Activated CD8-positive, alpha-beta memory T cell treated with anti-CD3 and anti-CD28 coated beads, Interleukin-2, amount 50 U/mL, for 4 hours (primary cell): ENCODE results near the gene EBF3.

Source experiments
- DNase-seq: peaks from one replicate; pipeline ENCODE4 v3.0.0-alpha.2; 2020

Gene EBF3

DNA sequence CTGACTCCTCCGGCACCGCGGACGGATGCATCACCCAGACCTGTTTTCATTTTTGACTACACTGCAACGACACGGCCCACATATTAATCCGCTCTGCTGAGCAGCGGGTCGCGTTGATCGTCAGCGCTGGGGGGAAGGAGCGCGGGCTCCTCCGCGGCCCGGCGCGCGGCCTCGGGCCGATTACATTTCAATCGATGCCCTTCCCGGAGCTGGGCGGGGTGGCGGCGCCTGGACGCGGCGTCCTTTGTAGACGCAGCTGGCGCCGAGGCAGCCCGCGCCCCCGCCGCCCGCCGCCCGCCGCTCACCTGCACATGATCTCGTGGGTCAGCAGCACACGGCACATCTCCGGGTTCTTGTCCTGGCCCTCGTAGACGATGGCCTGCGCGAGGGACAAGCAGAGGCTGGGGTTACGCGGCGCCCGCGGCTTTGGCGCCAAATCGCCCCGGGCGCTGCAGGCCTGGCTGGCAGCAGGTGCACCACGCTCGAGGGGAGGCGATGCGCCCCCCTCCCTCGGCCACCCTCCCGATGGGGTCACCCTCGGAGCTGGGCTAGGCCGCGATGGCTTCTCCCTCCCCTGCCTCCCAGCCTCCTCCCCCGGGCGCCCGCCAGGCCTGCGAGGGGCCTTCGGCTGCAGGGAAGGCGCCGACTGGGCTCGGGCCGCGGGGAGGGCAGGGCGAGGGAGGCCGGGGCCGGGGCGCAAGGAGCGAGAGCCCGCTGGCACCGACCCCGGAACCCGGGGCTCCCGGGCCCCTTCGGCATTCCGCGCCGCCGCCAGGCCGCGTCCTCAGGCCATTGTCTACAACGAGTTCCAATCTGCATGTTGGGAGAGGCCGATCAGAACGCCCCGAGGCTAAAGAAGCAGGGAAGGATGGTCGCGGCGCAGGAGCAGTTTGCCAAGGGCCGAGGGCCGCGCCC, 5.2 kb downstream of the EBF3 start:
- no peak for DNase-seq

DNA sequence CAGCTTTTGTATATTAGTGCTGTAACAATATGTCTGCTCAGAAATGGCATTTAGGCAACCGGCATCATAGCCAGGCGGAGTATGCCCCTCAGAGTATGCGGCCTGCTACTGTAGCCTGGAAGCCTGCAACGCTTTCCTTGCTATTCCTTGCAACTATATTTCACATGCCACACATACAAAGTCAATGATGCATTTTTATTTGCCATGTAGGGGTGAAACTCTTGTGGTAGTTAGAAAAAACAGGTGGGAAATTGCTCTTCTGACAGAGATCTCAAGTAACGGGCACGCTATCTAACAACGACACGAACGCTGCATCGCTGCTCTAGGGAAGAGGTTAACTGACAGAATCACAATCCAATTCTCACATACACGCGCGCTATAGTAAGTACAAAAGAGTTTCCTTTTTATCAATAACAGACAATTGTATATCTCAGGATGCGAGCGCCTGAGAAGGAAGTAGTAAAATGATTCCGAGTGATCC, 5.9 kb downstream of the EBF3 start:
- no peak for DNase-seq

DNA sequence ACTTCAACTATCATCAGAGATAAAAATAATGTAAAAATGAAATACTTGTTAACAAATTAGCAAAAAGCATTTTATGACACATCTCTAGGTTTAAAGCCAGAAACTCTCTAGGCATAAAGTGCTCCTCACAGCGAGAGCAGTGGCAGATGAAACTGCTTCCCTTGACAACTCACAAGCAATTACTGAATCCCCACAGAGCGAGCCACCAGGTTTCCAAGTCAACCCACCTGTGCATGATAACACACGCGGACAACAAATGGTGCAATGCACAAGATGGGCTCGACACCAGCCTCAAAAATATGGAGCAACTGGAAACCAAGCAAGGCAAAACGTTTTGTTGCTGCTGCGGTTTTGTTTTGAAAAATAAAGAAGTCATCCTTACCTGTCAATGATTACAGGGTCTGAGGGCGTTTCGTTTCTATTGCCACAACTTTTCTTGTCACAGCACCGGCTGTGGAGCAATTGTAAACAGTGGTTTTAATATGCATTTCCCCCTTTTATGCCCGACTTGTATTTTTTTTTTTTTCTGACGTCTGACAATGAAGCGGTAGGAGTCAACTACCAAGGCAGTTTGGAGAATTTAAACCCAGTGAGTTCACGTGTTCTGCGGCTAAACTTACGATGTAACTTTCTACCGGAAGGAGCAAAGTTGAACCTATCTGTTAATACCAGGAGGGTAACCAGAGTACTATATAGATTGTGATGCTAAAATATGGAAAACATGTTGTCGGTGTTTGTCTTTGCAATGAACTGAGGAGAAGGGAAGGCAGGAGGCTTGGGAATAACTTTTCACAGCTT, 7.0 kb downstream of the EBF3 start:
- DNase-seq: no peak

DNA sequence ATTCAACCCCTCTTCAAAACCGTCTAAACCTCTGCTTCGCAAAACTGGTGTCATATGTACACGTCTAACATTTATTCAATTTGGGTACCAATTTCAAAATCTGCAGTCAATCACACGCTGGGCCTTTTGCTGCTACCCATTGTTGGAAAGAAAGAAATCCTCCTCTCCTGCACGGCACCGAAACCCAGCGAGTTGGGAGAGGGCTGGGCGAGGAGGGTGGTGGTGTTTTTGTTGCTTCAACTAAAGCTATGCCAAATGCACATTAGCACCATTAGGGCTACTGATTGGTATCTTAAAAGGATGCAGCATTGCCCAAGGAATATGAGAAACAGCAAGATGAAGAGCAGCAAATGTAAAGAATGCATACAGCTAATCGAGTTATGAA, 7.8 kb downstream of the EBF3 start:
- no peak for DNase-seq

DNA sequence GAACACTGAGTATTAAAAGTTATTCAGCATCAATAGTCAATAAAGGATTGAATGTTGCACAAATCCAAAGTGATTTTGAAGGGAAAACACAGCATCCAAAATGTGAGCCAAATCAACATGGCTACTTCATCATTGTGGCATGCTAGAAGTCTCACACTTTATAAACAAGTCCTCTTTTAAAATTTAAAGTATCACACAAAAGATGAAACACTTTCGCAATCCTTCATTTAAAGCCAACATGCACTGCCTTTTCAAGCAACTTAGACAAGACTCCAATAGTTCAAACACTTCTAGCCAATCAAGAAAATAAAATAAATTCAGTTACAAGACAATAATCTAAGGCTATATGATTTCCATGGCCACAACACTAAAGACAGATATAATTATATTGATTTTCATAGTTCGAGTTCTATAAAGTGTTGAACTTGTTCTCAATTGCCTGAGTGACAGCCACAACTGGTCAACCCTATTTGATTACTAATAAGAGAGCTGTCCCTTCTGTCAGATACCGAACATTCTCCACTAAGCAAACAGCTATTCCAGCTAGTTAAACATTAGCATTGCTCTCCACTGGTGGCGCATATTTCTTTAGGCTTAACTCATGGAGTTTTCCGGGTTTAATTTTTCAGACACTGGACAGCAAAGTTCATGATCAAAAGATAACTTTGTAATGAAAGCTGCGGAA, 8.3 kb downstream of the EBF3 start:
- no peak for DNase-seq

DNA sequence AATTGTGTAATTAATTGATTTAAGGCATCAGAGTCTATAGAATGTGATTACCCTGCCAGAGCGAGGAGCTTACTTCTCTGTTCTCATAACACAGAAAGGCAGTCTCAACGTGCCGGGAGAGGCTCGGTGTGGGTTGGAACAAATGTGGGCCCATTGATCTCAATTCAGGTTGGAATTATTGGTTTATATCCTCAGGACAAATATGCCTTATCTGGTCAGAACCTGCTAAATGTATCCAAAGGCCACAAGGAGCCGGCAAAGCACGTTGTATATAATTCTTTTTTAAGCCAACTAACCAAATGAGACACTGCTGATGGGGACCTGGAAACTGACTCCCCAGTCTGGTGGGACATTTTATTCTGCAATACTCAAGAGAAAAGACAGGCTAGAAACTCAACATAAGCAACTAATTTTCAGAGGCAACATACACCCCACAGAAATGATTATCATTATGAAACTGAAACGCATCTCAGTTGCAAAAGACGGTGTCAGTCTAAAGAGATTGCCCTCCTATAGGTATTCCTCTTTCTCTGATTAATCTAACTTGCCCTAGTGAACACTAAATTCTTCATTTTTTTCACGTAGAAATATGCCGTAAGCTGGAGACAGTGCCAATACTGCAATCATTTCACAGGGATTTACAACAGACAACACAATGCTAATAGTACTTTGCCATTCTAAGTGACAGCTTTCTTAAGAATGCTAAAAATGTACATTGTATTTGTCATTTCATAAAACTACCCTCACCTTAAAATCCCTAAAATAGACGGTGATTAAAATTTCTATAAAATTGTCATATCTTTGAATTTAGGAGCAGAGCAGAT, 9.4 kb downstream of the EBF3 start:
- DNase-seq: no peak

- no peak for DNase-seq
These were observed 10.7 kb downstream of the EBF3 start for GRCh38 chr10:129953119-129954051.

DNA sequence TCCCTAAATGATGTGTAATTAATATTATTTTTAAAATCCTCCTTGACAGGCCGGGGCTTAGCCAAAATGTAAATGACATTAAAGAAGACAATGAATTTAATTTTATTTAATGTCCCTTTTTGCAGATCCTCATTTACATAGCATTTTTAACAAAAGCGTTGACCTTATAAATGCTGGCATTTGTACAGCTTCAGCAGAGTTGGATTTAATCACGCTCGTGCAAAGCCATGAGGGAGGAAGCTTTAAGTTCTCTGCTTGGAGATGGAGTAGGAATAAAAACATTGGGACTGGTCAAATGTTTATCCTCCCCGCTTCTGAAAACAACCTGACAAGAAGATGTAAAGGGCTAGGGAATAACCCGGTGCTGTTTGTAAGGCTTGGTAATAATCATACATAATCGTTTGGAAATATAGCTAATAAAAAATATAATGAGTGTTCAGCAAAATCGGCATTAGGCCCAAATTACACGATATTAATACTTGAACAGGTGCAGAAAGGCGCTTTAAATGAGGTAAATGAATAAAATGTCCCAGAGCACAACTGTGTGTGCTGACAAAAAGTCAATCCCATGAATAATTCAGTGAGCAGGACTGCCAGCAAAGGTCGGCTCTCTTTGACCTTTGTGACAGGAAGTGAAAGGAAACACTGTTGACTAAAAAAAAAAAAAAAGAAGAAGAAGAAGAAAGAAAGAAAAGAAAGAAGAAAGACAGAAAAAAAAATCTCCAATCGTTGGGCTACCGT, 11.5 kb downstream of the EBF3 start:
- DNase-seq: no peak

GRCh38 chr10:129951970-129952265, 12.2 kb downstream of the EBF3 start:
- DNase-seq: no peak

- DNase-seq: no peak
These were observed 12.7 kb downstream of the EBF3 start for GRCh38 chr10:129951101-129951969.

DNA sequence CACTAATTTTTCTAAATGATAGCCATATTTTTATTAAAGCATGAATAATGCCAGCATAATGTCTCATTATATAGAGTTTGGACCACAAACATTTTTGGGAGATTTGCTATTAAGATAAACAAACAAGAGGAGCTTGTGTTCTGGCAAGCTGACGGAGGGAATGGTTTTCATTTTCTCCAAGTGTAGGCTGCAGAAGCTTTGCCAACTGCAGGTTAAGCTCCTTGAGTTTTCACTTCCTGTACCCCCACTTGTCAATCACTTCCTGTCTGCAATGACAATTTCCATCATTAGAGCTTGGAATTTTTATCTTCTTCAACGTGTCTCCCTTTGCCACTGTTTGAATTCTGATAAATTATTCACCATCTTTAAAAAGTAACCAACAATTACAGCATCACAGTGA, 13.4 kb downstream of the EBF3 start:
- DNase-seq: no peak

GRCh38 chr10:129949891-129950291, 14.2 kb downstream of the EBF3 start:
- DNase-seq: no peak

GRCh38 chr10:129949411-129949810, 14.7 kb downstream of the EBF3 start:
- no peak for DNase-seq

DNA sequence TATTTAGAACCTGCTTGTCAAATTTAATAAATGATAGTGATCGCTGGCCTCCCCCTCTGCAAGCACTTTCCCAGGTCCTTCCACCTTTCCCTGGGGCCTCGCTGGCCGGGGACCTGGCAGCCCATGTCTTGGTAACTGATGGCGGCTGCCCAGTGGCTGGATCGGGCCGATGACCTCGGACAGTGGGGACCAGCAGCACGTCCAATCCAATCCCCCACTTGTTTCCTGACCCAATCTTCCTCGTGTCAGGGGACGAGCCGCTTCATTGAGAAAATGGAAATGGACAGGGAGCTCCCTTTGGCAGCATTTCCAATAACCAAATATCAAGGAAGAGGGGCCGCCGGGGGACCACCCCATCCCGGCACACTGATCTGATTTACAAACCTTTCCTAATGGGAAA, 17.2 kb downstream of the EBF3 start:
- no peak for DNase-seq

GRCh38 chr10:129945941-129946760, 17.9 kb downstream of the EBF3 start:
- DNase-seq: no peak

GRCh38 chr10:129945526-129945925, 18.5 kb downstream of the EBF3 start:
- DNase-seq: no peak

- DNase-seq: no peak
These were observed 19.0 kb downstream of the EBF3 start for GRCh38 chr10:129945064-129945463.

DNA sequence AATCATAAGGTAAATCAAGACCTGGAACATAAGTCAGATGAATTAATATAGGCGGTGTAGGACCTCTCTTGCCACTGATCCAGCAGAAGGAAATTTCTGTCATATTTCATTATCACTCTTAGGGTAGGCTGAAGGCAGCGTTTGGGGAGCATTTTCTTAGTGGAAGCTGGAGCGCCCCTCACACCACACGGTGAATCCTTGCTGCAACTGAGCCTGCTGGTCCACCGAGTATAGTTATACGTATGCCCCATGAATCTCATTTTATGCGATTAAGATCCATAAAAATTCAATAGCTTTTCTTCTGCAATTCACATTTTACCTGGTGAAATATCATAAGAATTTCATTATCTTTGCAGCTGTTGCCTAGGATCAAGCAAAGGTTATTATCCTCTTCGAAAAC, 19.6 kb downstream of the EBF3 start:
- DNase-seq: no peak
